Trophoblast cell (in vitro differentiated cells and primary cell): ENCODE results near the gene GNL1.

Source experiments
- DNase-seq, 2 donors: peaks; one replicate each; pipeline ENCODE4 v3.0.0-alpha.2; 2016
- H2AFZ ChIP-seq: 2 replicates; pipeline ENCODE4 v1.6.1; 2013; ENCODE audit warnings: low read length, moderate library complexity, mild to moderate bottlenecking; ENCODE audit not compliant: insufficient read depth, poor library complexity
- H2AK5ac ChIP-seq: 2 replicates; pipeline ENCODE4 v1.6.1; 2013; ENCODE audit warnings: mild to moderate bottlenecking, low read length
- H2BK120ac ChIP-seq: 2 replicates; pipeline ENCODE4 v1.6.1; 2013; ENCODE audit warnings: low read length, mild to moderate bottlenecking, moderate library complexity; ENCODE audit not compliant: insufficient read depth, poor library complexity
- H2BK12ac ChIP-seq: 2 replicates; pipeline ENCODE4 v1.6.1; 2013; ENCODE audit warnings: mild to moderate bottlenecking, low read length, moderate library complexity
- H2BK5ac ChIP-seq: 2 replicates; pipeline ENCODE4 v1.6.1; 2013; ENCODE audit warnings: low read length, low read depth, moderate library complexity, mild to moderate bottlenecking; ENCODE audit not compliant: poor library complexity
- H3K14ac ChIP-seq: 2 replicates; pipeline ENCODE4 v1.6.1; 2013; ENCODE audit warnings: mild to moderate bottlenecking, low read length
- H3K18ac ChIP-seq: 2 replicates; pipeline ENCODE4 v1.6.1; 2013; ENCODE audit warnings: mild to moderate bottlenecking, low read length
- H3K23ac ChIP-seq: 2 replicates; pipeline ENCODE4 v1.6.1; 2013; ENCODE audit warnings: low read length
- H3K27ac ChIP-seq: 2 replicates; pipeline ENCODE4 v1.5.1; 2013; ENCODE audit warnings: low read depth, mild to moderate bottlenecking, inconsistent platforms, low read length, moderate library complexity
- H3K27me3 ChIP-seq: 2 replicates; pipeline ENCODE4 v1.6.1; 2013; ENCODE audit warnings: inconsistent platforms, mild to moderate bottlenecking, low read length, moderate library complexity; ENCODE audit not compliant: insufficient read depth
- H3K36me3 ChIP-seq, 2 experiments: 1 replicate in 1 of 2; 2 replicates in 1 of 2; pipeline ENCODE4 v1.6.1; 2013; ENCODE audit warnings: low read length in 2 of 2, mild to moderate bottlenecking in 2 of 2, moderate library complexity in 1 of 2; ENCODE audit not compliant: insufficient read depth in 2 of 2, control insufficient read depth in 1 of 2
- H3K4ac ChIP-seq: 2 replicates; pipeline ENCODE4 v1.6.1; 2013; ENCODE audit warnings: low read depth, mild to moderate bottlenecking, low read length, moderate library complexity
- H3K4me1 ChIP-seq, 2 experiments: 1 replicate in 1 of 2; 2 replicates in 1 of 2; pipeline ENCODE4 v1.6.1; 2013; ENCODE audit warnings: low read length in 2 of 2, mild to moderate bottlenecking in 2 of 2, moderate library complexity in 1 of 2; ENCODE audit not compliant: insufficient read depth in 2 of 2, control insufficient read depth in 1 of 2
- H3K4me2 ChIP-seq: 2 replicates; pipeline ENCODE4 v1.6.1; 2013; ENCODE audit warnings: inconsistent platforms, mild to moderate bottlenecking, low read length, moderate library complexity
- H3K4me3 ChIP-seq: 2 replicates; pipeline ENCODE4 v1.5.1; 2013; ENCODE audit warnings: mild to moderate bottlenecking, low read depth, low read length, inconsistent platforms
- H3K79me1 ChIP-seq: one replicate; pipeline ENCODE4 v1.6.1; 2013; ENCODE audit warnings: low read length
- H3K79me2 ChIP-seq: 2 replicates; pipeline ENCODE4 v1.6.1; 2013; ENCODE audit warnings: low read length, mild to moderate bottlenecking; ENCODE audit not compliant: control insufficient read depth, insufficient read depth, poor library complexity
- H3K9ac ChIP-seq: 2 replicates; pipeline ENCODE4 v1.6.1; 2013; ENCODE audit warnings: mild to moderate bottlenecking, low read length
- H3K9me3 ChIP-seq: 2 replicates; pipeline ENCODE4 v1.6.1; 2013; ENCODE audit warnings: low read depth, mild to moderate bottlenecking, control low read depth, inconsistent platforms, low read length; ENCODE audit not compliant: insufficient read depth
- H4K12ac ChIP-seq: 2 replicates; pipeline ENCODE4 v1.6.1; 2013; ENCODE audit warnings: low read depth, mild to moderate bottlenecking, low read length, moderate library complexity
- H4K8ac ChIP-seq: 2 replicates; pipeline ENCODE4 v1.6.1; 2013; ENCODE audit warnings: low read depth, mild to moderate bottlenecking, low read length, moderate library complexity
- H4K91ac ChIP-seq: one replicate; pipeline ENCODE4 v1.6.1; 2013; ENCODE audit warnings: low read depth, mild to moderate bottlenecking, low read length, moderate library complexity
- WGBS: extraction: QIAGEN DNeasy Blood & Tissue Kit; methylation state at CpG from one replicate; pipeline ENCODE4 v1.1.7; 2013; ENCODE audit warnings: missing lambda C conversion rate; ENCODE audit not compliant: insufficient read length, insufficient coverage; ENCODE audit errors: extremely low coverage; 5-methylcytosine and 5-hydroxymethylcytosine counted together

GNL1 gene

GRCh38 chr6:30571762-30572082, 15.4 kb upstream of the GNL1 start:
- Histone ChIP-seq H4K91ac (peak overlapping the region; percentile 86), H3K4me2 (peak overlapping the region; percentile 99), H3K27ac (peak overlapping the region; percentile 96), H3K79me1 (peaks cover 9% of the 10 kb centered on the region), H3K18ac (no peak overlapping the region), H3K4me3 (peak overlapping the region; percentile 97), H3K23ac (no peak overlapping the region), H2BK12ac (peak overlapping the region; percentile 19), H4K8ac (peak overlapping the region; percentile 5), H3K9ac (peak overlapping the region; percentile 99), H3K9me3 (no peaks in the 10 kb centered on the region), H2AFZ (no peak overlapping the region), H2AK5ac (no peak overlapping the region), H3K4me1 (peaks cover 7 to 9% of the 10 kb centered on the region in 2 experiments), H2BK120ac (no peak overlapping the region), H3K27me3 (no peaks in the 10 kb centered on the region), H3K79me2 (peaks cover 4% of the 10 kb centered on the region), H3K36me3 (peaks cover 3 to 4% of the 10 kb centered on the region in 2 experiments), H4K12ac (peak overlapping the region; percentile 13), H3K14ac (peak overlapping the region; percentile 29), H2BK5ac (peak overlapping the region; percentile 88), H3K4ac (peak overlapping the region; percentile 8)
- no peak for DNase-seq
- WGBS = no CpG with 5 or more reads among the region's 8 CpGs

- peak; percentile 99 for DNase-seq
- peak within 1 kb of the TSS; percentile 78 for H2BK120ac ChIP-seq
These were observed 14.9 kb upstream of the GNL1 start, which contains the start of gene ABCF1 for GRCh38 chr6:30571075-30571761. TSS of gene ABCF1 (plus strand) at chr6:30571442. CDS start at chr6:30571488, 46 bp downstream.

GRCh38 chr6:30570740-30571074, 14.4 kb upstream of the GNL1 start:
- peak in 1 of 2 donors; percentile 20 for DNase-seq
- H2BK120ac ChIP-seq = no peak overlapping the region
- WGBS = no CpG with 5 or more reads among the region's 18 CpGs
- peak overlapping the region; percentile 22 for H3K9ac ChIP-seq
- H3K14ac ChIP-seq = peak overlapping the region; percentile 58
- peaks cover 9% of the 10 kb centered on the region for H3K79me1 ChIP-seq
- no peak overlapping the region for H2BK5ac ChIP-seq
- H3K4me2 ChIP-seq = peak overlapping the region; percentile 68
- no peak overlapping the region for H2AK5ac ChIP-seq
- H3K4me3 ChIP-seq = peak overlapping the region; percentile 65
- H3K4ac ChIP-seq = peak overlapping the region; percentile 4
- H3K18ac ChIP-seq = peak overlapping the region; percentile 32
- H3K27ac ChIP-seq = no peak overlapping the region
- H3K9me3 ChIP-seq = no peaks in the 10 kb centered on the region
- H3K27me3 ChIP-seq = no peaks in the 10 kb centered on the region
- peak overlapping the region; percentile 86 for H2AFZ ChIP-seq
- H3K4me1 ChIP-seq = peaks cover 7 to 9% of the 10 kb centered on the region in 2 experiments
- no peak overlapping the region for H2BK12ac ChIP-seq
- no peak overlapping the region for H3K23ac ChIP-seq
- peak overlapping the region; percentile 45 for H4K12ac ChIP-seq
- peak overlapping the region; percentile 63 for H4K8ac ChIP-seq
- peaks cover 4% of the 10 kb centered on the region for H3K79me2 ChIP-seq
- no peaks in the 10 kb centered on the region for H3K36me3 ChIP-seq
- no peak overlapping the region for H4K91ac ChIP-seq

More at GRCh38 chr6:30571075-30571761, 14.9 kb upstream of the GNL1 start, which contains the start of gene ABCF1:
- H3K27me3 ChIP-seq = no peaks in the 10 kb centered on the region
- H4K12ac ChIP-seq = peak within 1 kb of the TSS; percentile 67
- H2BK5ac ChIP-seq = peak within 1 kb of the TSS; percentile 88
- peaks cover 9% of the 10 kb centered on the region for H3K79me1 ChIP-seq
- peak within 1 kb of the TSS; percentile 96 for H3K27ac ChIP-seq
- H3K4me3 ChIP-seq = peak within 1 kb of the TSS; percentile 97
- H3K14ac ChIP-seq = peak within 1 kb of the TSS; percentile 86
- H3K9ac ChIP-seq = peak within 1 kb of the TSS; percentile 99
- peak within 1 kb of the TSS; percentile 99 for H3K4me2 ChIP-seq
- peak within 1 kb of the TSS; percentile 86 for H4K91ac ChIP-seq
- H2BK12ac ChIP-seq = peak within 1 kb of the TSS; percentile 19
- no peak within 1 kb of the TSS for H2AK5ac ChIP-seq
- no peak within 1 kb of the TSS for H3K23ac ChIP-seq
- H2AFZ ChIP-seq = peak within 1 kb of the TSS; percentile 86
- no peaks in the 10 kb centered on the region for H3K36me3 ChIP-seq
- no CpG with 5 or more reads among the region's 59 CpGs for WGBS
- H3K4ac ChIP-seq = peak within 1 kb of the TSS; percentile 57
- H4K8ac ChIP-seq = peak within 1 kb of the TSS; percentile 93
- H3K4me1 ChIP-seq = peaks cover 7 to 9% of the 10 kb centered on the region in 2 experiments
- peak within 1 kb of the TSS; percentile 80 for H3K18ac ChIP-seq
- no peaks in the 10 kb centered on the region for H3K9me3 ChIP-seq
- peaks cover 4% of the 10 kb centered on the region for H3K79me2 ChIP-seq

GRCh38 chr6:30570263-30570662, 14.0 kb upstream of the GNL1 start:
- H3K9ac ChIP-seq = no peak overlapping the region
- no CpG with 5 or more reads among the region's 1 CpG for WGBS

More at GRCh38 chr6:30570263-30570662, 14.0 kb upstream of the GNL1 start:
- H2BK120ac ChIP-seq = no peak overlapping the region
- no peak overlapping the region for H3K4ac ChIP-seq
- H3K4me1 ChIP-seq = peaks cover 7 to 9% of the 10 kb centered on the region in 2 experiments
- H3K4me3 ChIP-seq = no peak overlapping the region
- no peak overlapping the region for H2AFZ ChIP-seq
- peaks cover 9% of the 10 kb centered on the region for H3K79me1 ChIP-seq
- DNase-seq = no peak
- H3K4me2 ChIP-seq = no peak overlapping the region
- H4K12ac ChIP-seq = no peak overlapping the region
- H2BK12ac ChIP-seq = no peak overlapping the region
- no peak overlapping the region for H3K18ac ChIP-seq
- no peak overlapping the region for H3K27ac ChIP-seq
- no peak overlapping the region for H3K23ac ChIP-seq
- H2BK5ac ChIP-seq = no peak overlapping the region
- no peaks in the 10 kb centered on the region for H3K27me3 ChIP-seq
- H4K91ac ChIP-seq = no peak overlapping the region
- H2AK5ac ChIP-seq = no peak overlapping the region
- H3K14ac ChIP-seq = no peak overlapping the region
- H3K79me2 ChIP-seq = peaks cover 4% of the 10 kb centered on the region
- no peaks in the 10 kb centered on the region for H3K36me3 ChIP-seq
- no peak overlapping the region for H4K8ac ChIP-seq
- no peaks in the 10 kb centered on the region for H3K9me3 ChIP-seq
